Measurements from ENCODE around the gene APOBEC3B.
"Not testable (repeated sequence)": the region's sequence is repeated elsewhere in the genome, so short reads cannot be mapped to it uniquely, and the experiment has no call there.

APOBEC3B gene

DNA sequence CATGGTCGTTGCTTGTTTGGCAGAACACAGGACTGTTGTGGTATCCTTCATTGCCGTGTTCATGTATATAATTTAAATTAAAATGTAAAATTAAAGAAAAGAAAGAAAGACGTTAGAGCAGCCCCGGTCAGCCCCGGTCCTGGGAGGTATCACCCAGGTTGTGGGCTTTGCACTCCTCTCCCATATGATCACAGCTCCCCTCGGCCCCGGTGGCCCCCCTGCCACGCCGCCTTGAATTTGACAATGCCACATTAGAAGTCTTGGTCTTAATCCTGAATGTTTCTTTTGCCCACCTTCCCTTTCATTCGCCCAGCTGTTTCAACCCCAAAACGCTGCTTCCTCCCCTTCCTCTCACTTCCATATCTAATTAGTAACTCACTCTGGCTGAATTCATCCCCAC, 13.3 kb upstream of the APOBEC3B start:
- DNase-seq: no peak

DNA sequence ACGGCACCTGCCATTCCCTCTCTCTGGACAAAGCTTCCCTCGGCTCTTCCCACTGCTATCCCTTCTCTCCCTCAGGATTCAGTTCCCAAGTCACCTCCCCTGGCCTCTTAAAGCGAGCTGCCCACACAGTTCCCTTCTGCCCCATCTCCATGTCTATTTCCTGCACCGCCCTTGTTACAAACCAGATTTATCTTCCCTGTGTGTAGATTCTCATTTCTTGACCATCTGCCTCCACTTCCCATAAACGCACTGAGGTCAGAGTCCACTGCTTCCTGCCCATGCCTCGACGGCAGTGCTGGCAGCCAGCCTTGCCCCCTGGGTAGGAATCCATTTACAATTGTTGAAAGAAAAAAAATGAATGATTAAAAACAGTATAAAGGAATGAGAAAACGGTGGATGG, 11.6 kb upstream of the APOBEC3B start:
- DNase-seq: no peak

DNA sequence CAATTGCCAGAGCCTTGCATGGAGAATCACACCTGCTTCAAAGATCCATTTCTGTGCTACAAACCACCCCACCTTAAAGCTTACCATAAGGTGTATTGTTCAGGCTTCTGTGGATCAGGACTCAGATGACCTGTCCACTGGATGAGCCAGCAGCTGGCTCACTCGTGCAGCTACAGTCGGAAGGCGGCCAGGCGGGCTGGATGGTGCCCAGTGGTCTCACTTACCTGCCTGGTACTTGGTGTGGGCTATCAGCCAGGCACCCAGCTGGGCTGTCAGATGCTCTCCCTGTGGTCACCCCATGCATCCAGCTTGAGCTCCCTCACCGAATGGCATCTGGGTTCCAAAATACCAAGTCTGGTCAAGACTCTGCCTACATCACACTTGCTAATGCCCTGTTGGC, 10.9 kb upstream of the APOBEC3B start:
- no peak for DNase-seq

DNA sequence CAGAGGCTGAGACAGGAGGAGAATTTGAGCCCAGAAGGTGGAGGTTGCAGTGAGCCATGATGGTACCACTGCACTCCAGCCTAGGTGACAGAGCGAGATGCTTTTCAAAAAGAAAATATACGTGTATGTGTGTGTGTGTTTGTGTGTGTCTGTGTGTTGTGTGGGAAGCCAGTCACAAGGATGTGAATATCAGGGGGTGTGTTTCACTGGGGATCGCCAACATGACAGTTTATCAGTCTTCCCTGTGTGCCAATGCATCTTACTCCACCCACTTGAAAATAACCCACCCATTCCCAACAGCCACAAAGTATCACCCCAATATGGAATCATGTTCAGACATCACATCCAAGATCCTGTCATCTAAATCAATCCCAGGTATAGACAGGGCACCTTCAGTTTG, 10.4 kb upstream of the APOBEC3B start:
- DNase-seq: no peak

DNA sequence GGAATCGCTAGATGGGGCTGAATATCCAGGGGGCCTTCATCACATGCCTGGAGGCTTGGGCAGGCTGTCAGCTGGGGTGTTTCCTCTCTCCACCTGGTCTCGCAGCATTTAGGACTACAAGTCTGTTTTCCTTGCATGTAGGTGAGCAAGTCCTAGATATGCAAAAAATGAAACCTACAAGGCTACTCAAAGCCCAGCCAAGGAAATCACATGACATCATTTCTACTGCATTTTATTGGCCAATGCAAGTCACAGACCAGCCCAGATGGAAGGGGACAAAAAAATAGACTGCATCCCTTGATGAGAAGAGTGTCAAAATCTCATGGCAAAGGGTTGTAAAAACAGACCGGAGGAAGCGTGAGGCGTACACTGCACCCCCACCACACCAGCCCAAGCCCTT, 9.6 kb upstream of the APOBEC3B start:
- no peak for DNase-seq

DNA sequence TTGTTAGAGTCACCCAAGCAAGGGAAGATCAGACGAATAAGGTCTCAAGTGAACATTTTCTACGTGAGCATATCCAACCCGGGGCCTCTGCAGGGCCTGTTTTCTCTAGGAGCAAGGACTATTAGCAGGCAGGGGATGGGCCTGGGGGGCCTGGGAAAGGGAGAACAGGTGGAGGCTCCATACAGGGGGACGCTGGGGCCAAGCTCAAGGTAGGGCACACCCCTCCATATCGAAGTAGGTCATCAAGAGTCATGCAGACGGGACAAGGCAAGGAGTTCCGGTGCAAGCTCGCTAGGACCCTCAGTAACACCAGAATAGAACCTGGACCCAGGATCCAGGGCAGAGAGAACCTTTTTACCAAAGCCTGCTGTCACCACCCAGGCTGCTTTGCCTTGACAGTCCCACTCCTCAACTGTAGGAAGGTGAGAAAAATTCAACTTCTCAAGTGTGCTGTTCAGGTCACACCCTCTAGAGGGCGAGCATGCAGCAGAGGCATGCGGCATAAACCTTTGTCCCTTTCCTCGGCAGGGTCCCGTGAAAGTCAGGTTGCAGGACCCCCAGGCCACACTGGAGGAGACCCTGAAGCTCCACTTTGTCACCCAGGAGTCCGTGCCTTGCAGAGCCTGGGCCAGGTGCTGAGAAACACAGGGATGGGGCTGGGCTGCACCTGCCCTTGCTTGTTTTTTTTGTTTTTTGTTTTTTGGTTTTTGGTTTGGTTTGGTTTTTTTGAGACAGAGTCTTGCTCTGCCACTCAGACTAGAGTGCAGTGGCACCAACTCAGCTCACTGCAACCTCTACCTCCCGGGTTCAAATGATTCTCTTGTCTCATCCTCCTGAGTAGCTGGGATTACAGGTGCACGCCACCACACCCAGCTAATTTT, 8.6 kb upstream of the APOBEC3B start:
- DNase-seq: no peak

DNA sequence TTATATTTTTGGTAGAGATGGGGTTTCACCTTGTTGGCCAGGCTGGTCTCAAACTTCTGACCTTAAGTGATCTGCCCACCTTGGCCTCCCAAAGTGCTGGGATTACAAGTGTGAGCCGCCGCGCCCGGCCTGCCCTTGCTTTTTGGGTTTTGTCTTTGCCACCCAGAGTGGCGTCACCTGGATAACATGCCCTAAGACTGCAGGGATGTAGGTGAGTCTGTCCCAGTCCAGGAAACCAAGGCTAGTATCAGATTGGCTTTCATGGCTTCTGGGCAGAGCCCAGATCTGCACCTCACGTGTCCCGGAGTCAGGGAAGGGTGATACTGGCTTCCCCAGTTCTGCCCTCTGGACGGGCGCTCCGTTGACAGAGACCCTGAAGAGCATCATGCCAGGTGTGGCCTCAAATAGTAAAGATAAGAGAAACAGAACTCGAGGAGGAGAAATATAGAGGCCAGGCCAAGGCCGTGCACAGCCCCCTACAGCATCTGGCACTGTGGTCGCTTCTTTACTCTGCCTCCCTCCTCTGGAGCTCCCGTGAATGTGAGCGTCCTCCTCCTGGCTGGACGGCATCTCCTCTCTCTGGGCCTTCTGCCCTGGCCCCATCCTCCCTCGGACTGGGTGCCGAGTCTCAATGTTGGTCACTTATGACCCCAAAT, 7.8 kb upstream of the APOBEC3B start:
- no peak for DNase-seq

DNA sequence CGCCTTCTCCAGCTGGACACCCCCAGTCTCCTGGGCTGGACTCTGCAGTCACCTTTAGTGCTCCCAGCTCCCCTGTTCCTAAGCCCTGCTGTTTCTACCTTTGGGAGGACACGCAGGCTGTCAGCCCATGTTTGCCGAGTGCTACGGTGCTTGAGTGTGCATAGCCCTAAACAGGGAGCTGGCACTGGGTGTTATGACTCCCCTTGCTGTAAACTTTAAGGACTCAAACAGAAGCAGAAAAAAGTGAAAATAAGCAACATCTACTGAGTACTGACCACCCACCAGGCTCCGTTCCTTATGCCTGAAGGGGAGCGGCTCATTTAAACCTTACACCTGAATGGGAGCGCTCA, 7.3 kb upstream of the APOBEC3B start:
- DNase-seq: no peak

DNA sequence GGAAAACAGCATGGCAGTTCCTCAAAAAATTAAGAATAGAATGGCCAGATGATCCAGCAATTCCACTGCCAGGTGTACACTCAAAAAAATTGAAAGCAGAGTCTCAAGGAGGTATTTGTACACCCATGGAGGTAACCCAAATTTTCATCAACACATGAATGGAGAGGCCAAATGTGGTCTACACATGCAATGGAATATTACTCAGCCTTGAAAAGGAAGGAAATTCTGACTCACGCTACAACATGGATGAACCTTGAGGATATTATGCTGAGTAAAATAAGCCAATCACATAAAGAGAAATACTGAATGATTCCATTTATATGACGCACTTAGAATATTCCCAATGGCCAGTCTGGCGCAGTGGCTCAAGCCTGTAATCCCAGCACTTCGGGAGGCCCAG, 4.9 kb upstream of the APOBEC3B start:
- not testable (repeated sequence) for DNase-seq

DNA sequence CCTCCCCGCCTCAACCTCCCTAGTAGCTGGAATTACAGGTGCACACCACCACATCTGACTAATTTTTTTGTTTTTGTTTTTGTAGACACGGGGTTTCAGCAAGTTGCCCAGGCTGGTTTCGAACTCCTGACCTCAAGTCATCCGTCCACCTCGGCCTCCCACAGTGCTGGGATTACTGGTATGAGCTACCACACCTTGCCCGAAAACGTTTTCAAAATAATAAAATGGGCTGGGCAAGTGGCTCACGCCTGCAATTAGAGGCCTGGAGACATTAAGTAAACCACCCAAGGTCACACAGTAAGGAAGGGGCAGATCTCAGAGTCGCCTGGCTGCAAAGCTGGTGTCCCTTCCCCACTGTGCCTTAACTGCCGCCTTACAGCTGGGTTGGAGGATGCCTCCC, 1.6 kb upstream of the APOBEC3B start:
- DNase-seq: not testable (repeated sequence)

DNA sequence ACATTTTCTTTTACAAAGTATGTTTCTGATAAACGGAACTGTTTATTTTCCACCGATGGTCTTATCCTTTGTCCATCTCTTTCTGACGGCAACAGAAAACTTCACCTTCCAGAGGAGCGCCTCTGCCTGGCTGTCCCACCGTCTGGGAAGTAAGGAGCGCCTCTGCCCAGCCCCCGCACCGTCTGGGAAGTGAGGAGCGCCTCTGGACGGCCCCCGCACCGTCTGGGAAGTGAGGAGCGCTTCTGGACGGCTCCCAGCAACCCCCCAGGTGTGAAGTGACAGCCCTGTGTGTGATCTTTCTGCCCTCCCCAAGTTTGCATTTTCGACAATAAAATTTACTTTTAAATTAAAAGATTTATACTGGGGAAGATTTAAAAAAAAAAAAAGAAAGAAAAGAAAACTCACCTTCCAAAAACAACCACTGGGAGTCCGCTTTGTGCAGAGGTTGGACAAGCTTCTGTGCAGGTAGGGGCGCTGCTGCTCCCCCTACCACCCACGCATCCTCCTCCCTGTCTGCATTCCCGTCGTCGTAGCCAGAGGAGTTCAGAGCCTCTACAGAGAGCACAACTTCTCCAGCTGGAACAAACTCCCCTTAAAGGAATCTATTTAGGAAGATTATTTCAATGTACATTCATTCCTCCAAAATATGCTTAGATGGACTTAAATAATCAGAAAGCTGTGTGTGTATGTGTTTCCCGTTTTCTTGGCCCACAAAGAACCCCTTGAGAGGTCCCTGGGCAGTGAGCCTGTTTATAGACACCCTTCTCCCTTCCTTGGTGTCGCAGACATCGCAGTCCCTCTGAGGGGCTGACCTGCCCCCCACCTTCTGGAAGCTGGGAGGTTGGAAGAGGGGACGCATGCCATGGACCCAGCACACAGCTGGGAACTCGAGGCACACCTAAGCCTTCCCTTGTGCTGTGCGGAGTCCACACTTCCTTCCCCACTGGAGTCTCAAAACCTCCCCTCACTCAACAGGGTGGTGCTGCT, 849 bp upstream of the APOBEC3B start:
- DNase-seq: no peak

DNA sequence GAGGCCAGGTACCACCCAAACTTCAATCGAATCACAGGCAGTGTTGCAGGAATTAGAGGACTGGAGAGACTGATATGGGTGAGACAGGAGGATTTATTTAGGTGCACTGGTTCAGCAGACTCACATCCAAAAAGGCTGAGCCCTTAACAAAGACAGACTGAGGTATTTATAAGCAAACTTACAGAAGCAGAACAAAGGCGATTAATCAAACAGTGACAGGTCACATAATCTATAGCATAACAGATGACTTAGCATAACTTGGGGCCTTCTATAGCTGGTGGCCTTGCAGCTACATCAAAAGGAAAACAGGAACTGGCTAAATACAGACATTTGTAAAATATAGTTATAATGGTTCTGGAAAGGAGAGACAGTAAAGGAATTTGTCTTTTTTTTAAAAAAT, 2.1 kb downstream of the APOBEC3B start:
- DNase-seq: no peak

DNA sequence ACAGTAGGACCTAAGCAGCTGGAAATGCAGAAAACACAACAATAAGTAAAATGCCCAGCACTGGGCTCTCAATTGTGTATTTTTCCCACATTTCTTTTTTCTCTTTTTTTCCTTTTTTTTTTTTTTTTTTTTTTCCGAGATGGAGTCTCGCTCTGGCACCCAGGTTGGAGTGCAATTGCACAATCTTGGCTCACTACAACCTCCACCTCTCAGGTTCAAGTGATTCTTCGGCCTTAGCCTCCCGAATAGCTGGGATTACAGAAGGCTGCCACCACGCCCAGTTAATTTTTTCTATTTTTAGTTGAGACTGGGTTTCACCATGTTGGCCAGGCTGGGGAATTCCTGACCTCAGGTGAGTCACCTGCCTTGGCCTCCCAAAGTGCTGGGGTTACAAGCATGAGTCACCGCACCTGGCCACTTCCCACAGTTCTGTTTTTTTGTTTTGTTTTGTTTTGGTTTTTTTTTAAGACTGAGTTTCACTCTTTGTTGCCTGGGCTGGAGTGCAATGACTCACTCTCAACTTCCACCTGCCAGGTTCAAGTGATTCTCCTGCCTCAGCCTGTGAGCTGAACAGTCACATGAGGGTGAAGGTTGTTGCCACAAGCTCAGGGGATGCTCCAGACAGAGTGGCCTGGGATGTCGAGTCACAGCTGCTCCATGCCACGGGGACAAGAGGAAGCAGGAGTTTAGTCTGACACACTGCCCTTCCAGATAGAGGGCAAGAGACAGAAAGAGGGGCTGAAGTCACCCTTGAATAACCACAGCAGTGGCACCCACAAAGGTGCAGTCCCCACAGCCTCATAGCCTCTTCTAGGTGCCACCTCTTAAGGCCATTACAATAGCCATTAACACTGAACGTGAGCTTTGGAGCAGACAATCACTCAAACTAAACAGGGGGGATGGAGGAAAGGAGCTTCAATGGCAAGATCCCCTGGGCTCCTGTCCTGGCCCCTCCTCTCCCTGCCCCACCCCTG, 2.9 kb downstream of the APOBEC3B start:
- DNase-seq: not testable (repeated sequence)

DNA sequence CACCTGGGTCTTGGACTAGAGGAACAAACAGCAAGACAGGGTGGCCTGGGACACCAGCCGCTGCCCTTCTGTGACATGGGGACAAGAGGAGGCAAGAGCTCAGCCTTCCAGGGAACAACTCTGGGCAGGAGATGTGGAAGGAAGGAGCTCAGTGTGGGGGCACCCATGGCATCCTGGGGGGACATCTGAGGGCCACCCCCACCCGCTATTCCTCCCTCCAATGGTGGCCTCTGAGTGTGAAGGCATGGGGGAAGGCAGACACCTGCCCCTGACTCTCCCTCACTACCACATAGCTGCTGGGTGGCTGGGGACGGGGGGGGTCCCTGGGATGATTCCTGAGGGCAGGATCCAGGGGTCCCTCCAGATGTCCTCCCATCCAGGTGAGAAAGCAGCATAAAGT, 4.5 kb downstream of the APOBEC3B start:
- no peak for DNase-seq

DNA sequence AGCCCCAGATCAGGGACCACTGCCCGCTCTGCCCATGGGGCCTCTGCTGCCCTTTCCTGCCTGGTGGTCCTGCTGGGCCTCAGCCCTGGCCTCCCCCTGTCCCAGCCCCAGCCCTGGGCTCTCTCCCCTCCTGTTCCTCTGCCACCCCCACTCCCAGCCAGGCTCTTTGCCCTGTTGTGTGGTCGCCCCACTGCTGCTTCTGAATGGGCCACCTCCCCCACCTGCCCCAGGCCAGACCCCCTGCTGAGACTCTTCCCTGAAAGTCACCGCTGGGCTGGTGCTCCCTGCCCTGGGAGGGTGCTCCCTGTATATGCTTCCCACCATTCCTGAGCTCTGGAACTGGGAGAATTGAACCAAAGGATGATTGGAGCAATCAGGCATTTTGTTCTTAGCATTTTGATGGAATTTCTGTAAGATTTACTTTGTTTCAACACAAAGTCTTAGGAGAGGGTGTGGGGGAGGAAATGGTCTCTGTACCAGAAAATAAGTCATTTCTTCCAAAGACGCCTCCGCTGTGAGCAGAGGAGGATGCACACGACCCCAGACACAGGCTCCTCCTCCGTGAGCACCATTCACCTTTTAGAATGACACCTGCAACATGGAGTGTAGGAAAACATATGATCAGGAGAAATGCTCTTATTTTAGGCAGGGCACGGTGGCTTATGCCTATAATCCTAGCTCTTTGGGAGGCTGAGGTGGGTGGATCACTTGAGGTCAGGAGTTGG, 5.2 kb downstream of the APOBEC3B start:
- no peak for DNase-seq

DNA sequence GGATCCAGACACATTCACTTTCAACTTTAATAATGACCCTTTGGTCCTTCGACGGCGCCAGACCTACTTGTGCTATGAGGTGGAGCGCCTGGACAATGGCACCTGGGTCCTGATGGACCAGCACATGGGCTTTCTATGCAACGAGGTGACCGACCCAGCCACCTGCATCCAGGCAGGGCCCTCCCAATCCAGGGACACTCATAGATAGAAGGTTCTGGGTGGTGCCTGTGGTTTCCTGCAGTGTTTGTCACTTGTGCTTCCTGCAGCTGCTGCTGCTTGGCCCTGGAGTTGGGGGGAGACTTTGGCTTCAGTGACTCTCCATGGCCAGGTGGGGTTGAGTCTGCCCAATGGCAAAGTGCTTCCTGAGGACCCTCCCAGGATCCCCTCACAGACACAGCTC, 7.3 kb downstream of the APOBEC3B start:
- DNase-seq: no peak

DNA sequence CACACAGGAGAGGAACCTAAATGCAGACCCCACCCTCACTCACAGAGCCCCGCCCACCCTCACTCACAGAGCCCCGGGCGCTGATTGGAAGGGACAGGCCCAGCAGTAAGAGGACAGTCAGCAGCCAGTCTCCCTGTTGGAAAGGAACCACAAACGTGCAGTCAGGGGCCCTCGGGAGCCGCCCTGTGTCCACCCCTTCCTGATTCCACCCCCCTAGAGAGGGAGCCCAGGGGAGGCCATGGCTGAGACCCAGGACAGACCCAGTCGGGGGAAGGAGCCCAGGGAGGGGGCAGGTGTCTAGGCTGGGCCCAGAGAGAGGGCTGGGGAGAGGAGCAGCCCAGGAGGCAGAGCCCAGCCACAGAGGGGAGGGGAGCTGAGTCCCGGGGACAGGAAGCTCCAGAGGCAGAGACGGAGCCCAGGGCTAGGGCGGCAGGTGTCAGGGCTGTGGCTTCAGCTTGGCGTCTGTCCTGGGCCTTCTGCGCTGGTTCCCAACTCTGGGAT, 10.8 kb downstream of the APOBEC3B start:
- not testable (repeated sequence) for DNase-seq

DNA sequence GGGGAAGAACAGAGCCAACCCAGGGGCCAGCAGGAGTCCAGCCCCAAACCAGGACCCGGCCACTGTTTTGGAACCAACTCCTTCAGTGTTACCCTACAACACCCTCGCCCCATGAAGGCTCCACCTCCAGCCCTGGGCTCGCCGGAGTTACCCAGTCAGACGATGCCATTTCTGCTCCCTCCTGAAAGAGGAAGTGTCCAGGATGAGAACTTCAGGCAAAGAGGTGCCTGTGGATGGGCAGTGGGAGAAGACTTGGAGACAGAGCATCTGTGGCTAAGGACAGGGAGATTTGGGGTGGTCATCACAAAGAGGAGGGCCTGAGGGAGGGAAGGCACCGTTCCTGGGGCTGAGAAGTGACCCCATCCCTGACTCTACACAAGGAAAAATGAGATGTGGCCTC, 14.0 kb downstream of the APOBEC3B start:
- no peak for DNase-seq

DNA sequence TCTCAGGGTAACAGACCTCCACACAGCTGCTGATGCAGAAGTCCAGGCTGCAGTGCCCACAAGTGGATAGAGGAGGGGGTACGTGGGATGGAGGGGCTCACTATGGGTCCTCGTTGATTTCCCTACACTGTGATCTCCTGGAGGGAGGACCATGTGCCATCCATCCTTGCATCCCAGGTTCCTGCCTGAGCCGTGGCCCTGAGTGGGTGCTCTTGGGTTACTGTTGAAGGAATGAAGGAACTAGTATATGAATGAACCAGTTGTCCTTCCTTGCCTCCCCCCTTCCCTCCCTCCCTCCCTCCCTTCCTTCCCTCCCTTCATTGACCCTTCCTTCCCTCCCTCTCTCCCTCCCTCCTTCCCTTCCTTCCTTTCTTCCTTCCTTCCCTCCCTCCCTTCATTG, 15.4 kb downstream of the APOBEC3B start:
- DNase-seq: no peak

DNA sequence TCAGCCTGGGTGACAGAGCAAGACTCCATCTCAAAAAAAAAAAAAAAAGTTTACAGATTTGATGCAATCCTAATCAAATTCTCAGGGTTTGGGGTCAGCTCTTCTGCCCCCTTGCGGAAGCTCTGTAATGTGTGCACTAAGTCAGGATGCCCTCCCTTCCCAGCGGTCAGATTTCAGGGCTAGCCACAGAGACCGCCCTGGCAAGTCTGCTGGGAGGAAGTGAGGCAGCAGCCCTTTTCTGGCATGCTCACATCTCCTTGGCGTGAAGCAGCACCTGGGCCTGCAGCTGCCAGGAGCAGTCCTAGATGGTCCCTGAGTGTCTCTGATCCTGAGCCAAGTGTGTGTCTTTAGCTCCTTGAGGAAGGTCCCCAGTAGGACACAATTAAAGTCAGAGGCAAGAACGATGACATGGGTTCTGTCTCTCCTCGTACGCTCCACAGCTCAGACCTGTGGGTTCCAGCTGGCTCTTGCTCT, 21.1 kb downstream of the APOBEC3B start:
- peak; percentile 74 for DNase-seq

DNA sequence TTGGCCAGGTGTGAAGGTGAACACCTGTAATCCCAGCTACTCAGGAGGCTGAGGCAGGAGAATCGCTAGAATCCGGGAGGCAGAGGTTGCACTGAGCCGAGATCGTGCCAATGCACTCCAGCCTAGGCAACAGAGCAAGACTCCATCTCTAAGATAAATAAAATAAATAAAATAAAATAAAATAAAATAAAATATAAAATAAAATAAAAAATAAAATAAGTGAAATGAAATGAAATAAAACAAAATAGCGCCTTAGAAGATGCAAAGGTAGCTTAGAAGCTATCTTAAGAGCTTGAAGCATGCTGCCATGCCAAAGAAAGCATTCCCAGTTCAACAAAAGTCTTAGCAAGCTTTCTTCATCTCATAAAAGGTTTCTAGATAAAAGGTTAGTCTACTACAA, 25.0 kb downstream of the APOBEC3B start:
- no peak for DNase-seq
